DMS153 treated with DMSO at 0.1 percent for 48 hours (cell line): ENCODE data around the gene MYH7.
"Not testable (repeated sequence)": the region's sequence is repeated elsewhere in the genome, so short reads cannot be mapped to it uniquely, and the experiment has no call there.

Source experiments
- DNase-seq: peaks from one replicate; lab custom pipeline; 2025; ENCODE audit not compliant: unreplicated experiment; lab: John Stamatoyannopoulos, UW

MYH7 gene

DNA sequence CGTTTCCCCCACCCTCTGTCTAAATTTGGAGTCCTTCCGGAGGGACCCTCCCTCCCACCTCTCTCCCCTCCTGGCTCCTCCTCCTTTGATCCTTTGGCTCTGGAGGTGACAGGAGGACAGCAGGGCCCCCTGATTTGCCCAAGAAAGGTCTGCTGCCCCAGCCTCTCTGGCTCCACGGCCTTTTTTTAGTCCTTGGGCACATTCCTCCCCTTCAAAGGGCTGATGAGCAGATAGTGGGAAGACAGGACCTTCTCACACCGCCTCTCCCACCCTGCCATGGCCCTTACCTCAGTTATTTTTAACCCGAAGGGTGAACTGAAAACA is 27.2 kb downstream of the MYH7 start:
- DNase-seq: no peak

DNA sequence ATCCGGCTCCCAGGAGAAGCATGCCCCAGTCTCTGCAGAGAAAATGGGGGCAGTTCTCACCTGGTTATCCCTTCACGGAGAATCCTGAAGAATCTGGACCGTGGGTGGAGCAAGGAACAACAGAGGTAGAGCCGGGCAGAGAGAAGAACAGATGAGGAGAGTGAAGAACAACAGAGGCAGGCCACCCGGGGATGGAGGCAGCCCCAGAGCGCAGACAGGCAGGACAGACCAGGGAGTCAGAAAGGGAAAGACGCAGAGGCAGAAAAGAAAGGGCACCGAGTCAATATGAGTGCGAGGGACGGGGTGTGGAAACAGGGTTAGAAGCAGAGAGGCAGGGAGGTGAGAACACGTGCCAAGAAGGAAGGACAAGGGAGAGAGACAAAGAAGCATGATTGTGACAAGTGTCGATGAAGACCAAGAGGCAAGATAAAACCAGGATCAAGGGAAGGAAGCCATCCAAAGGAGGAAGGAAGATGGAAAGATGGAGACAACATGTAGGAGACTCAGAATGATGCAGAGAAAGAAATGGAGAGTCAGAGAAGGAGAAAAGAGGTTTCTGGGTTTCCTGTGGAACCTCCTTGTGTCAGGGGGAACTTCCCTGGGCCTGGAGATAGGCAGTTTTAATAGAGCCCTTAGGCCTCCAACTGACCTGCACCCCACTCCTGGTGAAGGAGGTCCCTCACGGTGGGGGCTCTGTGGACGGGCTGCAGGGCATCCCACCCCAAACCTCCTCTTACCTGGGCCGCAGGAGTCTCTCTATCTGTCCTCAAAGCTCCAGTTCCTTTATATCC is 27.7 kb downstream of the MYH7 start, which contains the start of gene MYH6:
Gene MYH6 (minus strand): TSS at position 758 of the 791 bp plus-strand sequence. CDS start 1,050 bp downstream, outside the sequence.
- no peak for DNase-seq

DNA sequence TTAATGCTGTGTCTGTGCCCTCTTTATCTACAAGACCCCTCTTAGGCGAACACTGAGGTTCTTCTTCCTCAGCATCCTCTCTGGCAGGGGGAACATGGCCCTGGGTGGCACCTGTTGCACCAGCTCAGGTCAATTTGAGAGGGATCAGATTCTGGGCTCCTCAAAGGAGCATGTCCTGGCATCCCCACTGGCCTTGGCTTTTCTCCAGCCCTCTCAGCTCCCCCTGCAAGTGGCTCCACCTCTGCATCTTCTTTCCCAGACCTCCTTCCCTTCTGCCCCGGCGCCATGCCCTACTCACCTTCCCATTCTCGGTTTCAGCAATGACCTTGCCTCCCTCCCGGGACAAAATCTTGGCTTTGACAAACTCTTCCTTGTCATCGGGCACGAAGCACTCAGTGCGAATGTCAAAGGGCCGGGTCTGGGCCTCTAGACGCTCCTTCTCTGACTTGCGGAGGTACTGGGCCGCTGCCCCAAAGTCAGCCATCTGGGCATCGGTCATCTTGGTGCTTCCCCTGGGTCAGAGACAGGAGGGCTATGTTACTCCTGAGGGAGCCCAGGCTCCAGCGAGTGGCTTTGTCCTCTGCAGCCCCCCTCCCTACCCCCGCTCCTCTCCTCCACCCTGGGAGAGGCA is 28.6 kb downstream of the MYH7 start:
- DNase-seq: no peak

DNA sequence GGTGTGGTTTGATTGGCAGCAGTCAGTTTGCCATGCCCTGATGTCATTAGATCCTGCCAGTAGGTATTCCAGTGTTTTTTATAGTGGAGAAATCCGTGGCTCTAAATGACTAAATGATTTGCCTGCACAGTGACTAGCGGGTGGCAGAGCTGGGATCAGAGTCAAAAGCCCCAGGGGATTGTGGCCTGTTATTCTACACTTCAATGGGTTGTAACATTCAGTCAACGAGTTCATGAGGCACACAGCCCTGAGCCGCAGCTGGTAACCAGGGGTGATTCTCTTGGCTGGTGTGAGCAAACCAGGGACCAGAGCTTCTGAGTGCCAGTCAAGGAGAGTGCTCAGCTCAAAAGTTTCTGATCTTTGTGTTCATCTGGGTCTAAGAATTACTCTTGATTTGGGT is 29.2 kb downstream of the MYH7 start:
- DNase-seq: peak; percentile 5

DNA sequence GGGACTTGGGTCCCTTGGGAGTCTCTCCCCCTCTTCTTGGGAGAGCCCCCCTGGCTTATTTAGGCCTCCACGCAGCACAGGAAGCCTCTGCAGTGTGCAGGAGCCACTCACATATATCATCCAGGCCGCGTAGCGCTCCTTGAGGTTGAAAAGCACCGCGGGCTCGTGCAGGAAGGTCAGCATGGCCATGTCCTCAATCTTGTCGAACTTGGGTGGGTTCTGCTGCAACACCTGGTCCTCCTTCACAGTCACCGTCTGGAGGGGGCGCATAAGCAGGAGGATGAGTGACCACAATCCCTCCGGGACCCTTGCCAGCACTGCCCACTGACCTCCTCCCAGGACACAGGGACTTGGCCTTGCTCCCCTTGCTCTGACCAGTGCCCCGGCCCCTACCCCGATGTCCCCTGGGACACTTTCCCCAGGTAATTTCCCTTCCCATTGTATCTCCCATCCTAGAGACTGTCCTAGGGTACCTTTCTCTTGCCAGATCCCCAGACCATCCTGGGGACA is 29.9 kb downstream of the MYH7 start:
- no peak for DNase-seq

DNA sequence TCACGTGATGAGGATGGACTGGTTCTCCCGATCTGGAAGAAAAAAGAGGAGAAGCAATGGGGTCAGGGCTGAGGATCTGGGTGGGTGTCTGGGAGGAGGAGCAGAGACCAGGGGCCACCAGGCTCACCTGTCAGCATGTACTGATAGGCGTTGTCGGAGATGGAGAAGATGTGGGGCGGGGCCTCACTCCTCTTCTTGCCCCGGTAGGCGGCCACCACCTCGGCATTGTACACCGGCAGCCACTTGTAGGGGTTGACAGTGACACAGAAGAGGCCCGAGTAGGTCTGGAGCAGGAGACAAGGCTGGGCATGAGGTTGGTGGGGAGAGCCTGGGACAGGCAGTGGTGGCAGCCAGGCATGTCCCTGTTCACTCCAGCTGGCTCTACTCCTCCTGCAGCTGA is 30.4 kb downstream of the MYH7 start:
- DNase-seq: no peak

DNA sequence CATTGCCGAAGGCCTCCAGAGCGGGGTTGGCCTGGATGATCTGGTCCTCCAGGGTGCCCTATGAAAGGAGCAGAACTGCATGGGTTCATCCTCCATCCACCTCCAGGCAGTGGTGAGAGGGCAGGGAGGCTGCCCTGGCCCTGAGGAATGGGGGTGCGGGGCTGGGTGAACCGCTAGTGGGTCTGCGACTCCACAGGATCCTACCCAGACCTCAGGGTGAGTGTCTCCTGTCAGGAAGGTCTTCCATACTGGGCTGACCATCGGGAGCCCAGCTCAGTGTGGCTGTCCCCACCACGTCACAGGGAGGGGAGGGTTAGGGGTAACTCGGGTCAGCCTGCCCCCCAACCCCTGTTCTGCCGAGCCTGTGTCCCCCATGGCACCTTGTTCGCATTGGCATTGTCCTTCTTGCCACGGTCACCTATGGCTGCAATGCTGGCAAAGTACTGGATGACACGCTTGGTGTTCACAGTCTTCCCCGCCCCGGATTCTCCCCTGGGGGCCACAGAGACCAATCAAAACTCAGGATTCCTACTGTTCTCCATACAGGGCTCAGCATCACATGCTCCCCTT is 31.0 kb downstream of the MYH7 start:
- DNase-seq: no peak

DNA sequence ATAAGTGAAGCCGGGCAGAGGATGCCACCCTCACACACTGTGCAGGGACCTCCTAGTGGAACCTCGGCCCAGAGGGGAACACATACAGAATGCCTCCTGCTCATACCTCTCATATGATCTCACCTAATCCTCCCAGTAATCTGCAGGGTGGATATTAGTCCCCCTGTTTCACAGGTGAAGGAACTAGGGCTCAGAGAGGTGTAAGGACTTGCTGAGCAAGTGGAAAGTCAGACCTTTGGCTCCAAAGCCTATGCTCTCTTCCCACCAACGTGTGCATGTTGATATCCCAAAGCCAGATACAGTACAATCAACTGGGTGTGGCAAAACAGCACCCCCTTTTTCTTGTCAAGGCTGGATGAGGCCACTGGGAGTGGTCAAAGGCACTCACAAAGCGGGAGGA is 31.6 kb downstream of the MYH7 start:
- no peak for DNase-seq

DNA sequence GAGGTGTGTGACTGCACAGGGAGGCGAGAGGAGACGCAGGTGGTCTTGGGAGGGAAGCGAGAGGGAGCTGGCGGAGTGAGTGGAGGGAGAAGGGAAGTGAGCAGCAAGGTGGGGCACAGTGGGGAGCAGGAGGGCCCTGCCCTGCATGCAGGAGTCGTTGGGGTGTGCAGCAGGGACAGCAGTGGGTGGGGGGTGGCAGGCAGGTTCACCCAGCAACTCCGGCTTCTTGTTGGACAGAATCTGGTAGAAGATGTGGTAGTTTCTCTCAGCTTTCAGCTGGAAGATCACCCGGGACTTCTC is 32.4 kb downstream of the MYH7 start:
- DNase-seq: no peak

DNA sequence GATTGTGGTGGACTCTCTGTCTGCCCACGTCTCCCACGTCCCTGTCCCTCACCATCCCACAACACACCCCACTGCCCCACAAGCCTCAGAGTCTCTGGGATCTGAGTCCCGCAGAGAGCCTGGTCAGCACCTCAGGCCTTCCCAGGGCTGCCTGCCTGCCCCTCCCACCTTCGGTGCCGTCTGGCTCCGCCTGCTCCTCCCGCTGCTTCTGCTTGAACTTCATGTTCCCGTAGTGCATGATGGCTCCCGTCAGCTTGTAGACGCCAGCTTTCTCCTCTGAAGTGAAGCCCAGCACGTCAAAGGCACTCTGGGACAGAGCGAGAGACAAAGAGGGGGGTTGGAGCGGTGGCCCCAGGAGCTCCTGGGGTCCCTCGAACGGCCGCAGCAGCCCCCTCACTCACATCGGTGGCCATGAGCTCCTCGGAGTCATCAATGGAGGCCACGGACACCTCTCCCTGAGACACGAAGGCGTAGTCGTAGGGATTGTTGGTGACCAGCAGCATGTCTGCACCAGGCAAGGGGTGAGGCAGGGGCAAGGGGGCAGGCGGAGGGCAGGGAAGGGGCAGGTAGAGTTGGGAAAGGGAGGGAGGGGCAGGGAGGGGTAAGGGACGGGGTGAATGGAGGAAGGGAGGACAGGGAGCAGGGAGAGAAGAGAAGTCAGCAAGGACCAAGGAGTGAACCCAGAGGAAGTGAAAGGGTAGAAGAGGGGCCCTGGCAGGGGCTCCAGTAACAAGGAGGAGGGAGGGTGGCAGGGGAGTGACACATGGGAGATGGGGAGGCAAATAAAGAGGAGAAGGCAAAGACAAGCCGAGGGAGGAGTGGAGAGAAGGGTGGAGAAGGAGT is 32.9 kb downstream of the MYH7 start:
- DNase-seq: no peak

DNA sequence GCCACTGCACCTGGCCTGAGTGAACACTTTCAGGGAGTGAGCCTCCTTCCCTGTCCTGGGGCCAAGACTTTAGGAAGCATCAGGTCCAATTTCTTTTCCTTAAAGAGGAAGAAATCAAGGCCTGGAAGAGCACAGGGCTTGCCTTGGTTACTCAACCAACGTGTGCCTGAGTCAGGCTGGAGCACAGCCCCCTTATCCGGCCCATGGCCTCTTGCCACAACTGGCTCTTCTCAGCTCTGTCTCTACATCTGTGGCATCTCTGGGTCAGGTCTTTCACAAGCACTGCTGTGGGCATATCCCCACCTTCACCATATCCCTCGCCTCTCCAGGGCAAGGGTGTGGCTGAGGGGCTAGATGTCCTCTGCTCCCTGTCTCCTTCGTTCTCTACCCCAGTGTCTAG is 34.2 kb downstream of the MYH7 start:
- no peak for DNase-seq

DNA sequence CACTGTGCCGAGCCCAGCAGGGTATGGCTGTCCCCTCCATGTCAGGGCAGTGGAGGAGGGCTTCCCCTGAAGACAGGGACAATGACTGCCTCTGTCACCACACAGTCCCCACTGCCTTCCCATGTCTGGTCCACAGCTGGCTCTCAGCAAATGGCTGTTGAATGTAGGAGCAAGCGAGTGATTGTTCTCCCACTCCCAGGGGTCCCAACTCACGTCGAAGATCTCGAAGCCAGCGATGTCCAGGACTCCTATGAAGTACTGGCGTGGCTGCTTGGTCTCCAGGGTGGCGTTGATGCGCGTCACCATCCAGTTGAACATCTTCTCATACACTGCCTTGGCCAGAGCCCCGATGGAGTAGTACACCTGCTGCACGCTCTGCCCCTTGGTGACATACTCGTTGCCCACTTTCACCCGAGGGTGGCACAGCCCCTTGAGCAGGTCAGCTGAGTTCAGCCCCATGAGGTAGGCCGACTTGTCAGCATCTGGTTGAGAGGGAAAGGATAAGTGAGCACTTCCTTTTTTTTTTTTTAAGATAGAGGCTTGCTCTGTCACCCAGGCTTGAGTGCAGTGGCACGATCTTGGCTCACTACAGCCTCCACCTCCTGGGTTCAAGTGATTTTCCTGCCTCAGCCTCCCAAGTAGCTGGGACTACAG is 34.8 kb downstream of the MYH7 start:
- DNase-seq: not testable (repeated sequence)

DNA sequence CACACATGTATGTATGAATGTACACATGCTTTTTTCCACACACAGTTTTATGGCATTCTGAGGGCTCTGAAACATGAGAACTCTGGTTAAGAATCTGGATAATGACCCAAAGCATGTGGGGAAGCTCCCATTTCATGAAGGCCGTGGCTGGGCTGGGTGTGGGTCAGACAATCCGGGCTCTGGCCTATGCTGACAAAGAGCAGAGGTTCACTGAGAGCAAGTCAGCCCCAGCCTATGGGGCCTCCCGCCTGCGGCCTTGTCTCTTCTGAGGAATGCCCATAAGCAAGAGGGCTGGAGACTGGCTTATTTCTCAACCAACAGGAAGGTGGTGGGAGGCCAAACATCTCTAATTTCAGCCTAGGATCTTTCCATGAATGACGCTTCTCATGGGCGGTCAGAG is 35.9 kb downstream of the MYH7 start:
- no peak for DNase-seq

DNA sequence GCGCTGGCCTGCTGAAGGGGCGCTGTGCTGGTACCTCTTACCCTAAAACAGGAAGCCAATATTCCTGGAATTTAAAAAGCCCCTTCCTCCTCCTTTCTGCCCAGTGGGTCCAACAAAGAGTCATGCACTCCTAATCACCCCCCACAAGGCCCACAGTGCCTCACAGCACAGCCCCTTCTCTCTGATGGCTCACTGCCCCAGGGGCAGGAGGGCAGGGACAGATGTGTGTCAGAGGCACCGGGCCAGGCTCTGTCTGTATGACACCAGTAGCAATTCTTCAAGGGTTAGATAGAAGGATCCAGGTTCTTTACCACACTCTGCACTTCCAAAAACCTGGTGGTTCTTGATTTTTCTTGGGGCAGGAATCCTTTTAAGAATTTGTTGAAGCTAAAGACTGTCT is 36.3 kb downstream of the MYH7 start:
- no peak for DNase-seq

DNA sequence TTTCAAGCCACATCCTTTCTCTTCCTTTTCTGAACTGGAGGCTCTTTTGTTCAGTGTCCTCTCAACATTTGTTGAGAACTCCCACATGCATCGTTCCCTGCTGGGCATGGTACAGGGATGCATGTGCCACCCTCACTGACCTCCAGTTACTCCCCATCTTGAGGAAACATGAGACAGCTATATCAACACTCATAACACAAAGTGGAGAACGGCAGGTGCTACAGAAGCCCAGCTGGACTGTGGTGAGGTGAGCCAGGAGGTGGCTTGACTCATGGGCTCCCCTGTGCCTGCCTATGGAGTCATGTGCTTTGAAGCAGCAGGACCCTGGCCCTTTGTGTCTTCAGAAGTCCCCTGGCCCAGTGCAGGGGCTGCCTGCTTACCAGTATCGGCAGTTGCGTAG is 37.1 kb downstream of the MYH7 start:
- DNase-seq: no peak

DNA sequence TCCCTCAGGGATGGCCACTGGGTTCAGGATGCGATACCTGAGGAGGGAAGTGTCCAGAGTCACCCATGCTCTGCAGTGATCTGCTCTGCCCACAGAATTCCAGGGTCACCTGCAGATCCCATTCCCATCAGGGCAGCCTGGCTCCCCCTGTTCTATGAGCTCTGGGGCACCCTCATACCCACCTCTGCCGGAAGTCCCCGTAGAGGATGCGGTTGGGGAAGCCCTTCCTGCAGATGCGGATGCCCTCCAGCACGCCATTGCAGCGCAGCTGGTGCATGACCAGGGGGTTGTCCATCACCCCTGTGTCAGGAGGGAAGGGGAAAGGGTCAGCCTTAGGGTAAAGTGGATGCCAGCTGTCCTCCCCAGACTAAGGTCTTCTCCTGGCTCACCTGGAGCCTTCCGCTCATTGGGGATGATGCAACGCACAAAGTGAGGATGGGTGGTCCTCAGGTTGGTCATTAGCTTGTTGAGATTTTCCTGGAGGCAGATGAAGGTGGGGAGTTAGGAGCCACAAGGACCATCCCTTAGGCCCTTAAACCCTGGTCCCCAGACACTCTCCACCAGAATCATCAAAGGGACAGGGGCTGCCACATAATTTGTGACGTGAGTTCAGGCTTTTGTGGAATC is 38.6 kb downstream of the MYH7 start:
- no peak for DNase-seq

DNA sequence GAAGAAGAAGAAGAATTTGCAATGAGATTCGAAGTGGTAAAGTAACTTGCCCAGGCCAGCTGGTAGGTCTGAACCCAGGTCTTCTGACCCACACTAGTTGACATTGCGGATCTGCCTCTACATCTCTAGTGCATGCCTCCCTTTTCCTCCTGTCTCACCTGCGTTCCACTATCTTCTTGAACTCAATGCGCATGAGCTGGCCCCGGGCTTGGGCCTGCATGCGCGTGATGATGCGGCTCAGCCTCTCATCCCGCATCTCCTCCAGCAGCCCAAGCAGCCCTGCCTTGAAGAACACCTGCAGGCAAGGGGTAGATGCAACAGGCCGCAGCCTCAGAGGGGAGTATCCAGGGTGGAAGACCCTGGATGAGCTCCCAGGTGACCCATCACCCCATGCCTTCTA is 39.3 kb downstream of the MYH7 start:
- DNase-seq: no peak

DNA sequence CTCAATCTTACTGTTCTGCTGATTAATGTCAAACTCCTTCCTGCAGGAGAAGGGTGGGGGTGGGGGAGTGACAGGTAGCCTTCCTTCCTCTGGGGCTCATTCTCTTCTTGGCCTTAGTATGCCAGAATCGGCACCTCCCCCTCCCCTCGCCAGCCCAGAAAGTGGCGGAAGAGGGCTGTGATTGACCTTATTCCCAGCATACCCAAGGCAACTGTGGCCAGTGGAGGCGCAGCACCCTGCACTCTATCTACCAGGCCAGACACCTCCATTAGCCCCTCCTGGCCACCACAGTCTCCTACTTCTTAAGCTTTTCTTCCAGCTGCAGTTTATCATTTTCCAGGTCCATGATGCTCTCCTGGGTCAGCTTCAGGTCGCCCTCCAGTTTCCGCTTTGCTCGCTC is 42.8 kb downstream of the MYH7 start:
- DNase-seq: no peak

DNA sequence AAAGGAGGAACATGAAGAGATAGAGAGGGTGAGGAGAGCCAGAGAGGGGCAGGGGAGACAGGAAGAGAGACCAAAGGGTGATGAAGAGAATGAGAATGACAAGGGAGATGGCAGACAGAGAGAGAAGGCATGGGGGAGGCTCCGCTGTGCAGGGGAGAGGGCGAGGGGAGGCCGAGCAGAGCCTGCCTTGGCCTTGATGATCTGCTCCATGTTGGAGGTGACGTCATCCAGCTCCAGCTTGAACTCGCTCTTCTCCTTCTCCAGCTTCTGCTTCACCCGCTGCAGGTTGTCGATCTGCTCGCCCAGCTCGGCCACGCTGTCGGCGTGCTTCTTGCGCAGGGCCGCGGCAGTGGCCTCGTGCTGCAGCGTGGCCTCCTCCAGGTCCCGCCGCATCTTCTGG is 45.6 kb downstream of the MYH7 start:
- not testable (repeated sequence) for DNase-seq

DNA sequence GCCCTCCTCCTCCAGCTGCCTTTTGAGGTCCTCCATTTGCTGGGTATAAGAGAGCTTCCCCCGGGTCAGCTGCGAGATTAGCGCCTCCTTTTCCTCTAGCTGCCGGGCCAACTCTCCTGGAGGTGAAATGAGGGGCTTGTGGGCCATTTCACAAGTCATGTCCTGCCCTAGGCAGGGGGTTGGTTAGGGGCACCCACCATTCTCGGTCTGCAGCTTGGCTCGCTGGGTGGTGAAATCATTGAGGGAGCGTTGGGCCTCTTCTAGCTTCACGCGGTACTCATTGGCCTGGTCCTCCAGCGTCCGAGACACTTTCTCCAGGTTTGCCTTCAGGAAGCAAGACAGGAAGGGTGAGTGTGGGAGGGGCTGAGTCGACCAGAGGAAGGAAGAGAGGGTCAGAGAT is 46.1 kb downstream of the MYH7 start:
- no peak for DNase-seq

DNA sequence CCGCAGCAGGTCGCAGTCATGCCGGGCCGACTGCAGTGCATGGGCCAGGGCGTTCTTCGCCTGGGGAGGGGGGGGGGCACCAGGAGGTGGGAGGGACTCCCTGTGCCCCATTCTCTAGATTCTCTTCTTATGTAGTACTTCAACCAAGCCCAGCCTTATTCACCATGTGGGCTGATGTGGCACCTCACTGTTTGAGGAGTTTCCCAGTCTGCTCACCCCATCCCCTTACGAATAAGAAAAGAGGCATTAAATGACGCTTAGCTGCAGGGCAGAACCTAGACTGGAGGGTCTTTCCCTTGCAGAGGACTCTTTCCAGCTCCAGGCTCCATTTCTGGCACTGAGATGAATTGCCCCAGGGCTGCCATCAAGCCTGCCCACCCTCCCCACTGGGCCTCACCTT is 46.5 kb downstream of the MYH7 start:
- no peak for DNase-seq
